ENCODE measurements around the gene CALCR.
"Not testable (repeated sequence)": the region's sequence is repeated elsewhere in the genome, so short reads cannot be mapped to it uniquely, and the experiment has no call there.

The CALCR gene

DNA sequence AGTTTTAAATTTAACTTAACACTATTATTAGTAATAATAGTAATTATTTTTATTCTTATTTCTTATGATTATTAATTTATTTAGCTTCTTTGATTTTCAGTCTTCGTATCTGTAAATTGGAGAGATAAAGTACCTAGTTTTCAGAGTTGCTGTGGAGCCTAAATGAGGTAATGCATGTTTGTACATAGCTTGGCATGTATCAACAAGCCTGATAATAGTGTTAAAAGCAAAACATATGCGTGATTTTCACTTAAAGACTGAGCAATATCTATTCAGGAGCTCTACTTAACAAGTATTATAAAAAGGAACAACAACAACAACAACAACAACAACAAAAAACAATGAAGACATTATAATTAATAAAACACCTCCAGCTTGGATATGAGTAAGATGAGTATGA, 12.4 kb downstream of the CALCR start:
- DNase-seq (ENCODE audit: low read depth in 2 of 2) = no peak

- DNase-seq (ENCODE audit: low read depth in 2 of 2) = no peak
Measured at GRCh38 chr7:93559639-93560491, 14.7 kb downstream of the CALCR start.

- DNase-seq (ENCODE audit: low read depth in 2 of 2) = no peak
Measured at GRCh38 chr7:93558705-93559614, 15.6 kb downstream of the CALCR start.

- no peak for DNase-seq (ENCODE audit: low read depth in 2 of 2)
Measured at GRCh38 chr7:93551931-93552330, 22.6 kb downstream of the CALCR start.

DNA sequence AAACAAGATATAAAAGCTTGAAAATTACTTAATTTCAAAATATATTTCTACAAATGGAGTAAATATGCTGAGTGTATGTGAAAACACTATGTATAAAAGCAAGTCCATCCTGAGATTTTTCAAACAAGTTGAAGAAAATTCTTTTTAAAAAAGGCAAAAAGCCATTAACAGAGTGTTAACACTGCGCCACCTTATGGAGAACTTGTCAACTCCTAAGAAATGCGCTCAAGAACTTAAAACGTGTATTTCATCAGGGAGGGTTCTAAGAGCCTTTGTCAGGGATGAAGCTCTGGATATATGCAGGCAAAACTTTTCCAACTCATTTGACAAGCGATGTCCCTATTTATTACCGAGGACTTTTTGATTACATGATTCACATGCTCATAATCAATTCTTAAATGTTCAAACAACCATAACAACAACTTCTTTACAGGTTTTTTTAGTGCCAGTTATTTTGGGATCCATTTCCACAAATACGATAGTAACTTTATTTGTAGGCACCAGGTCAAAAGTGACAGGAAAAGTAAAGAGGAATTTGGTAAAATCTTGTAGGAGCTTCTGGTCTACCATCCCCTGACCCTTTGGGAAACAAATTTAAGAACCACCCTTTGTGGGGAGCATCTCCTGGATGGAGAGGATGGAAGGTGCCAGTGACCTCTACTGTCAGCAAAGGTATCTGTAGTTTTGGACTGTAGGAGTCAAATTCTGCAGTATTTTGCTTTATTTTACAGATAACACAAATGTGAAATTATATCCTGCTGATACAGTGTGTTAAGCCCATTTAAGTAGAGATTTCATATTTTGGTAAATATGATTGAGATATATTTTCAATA, 23.2 kb downstream of the CALCR start:
- DNase-seq (ENCODE audit: low read depth in 2 of 2) = no peak

- no peak for DNase-seq (ENCODE audit: low read depth in 2 of 2)
Measured at GRCh38 chr7:93547716-93548115, 26.8 kb downstream of the CALCR start.

DNA sequence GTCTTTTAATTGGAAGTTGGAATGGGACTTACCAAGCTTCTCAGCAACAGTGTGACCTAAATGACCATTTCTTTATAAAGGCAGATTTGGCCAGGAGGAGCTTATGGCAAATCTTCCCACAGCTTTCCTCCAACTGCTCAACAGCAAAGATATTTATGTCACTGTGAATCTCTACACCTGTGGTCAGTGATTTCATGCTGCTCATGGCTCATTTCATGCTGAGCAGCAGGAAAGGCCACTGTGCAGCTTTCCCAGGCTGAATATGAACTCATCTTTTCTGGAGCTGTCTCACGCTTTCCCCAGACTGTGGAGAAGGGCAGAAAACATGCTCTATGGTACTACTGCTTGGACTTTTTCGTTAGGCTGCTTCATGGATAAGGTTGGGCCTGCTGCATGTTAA, 29.8 kb downstream of the CALCR start:
- no peak for DNase-seq (ENCODE audit: low read depth in 2 of 2)

DNA sequence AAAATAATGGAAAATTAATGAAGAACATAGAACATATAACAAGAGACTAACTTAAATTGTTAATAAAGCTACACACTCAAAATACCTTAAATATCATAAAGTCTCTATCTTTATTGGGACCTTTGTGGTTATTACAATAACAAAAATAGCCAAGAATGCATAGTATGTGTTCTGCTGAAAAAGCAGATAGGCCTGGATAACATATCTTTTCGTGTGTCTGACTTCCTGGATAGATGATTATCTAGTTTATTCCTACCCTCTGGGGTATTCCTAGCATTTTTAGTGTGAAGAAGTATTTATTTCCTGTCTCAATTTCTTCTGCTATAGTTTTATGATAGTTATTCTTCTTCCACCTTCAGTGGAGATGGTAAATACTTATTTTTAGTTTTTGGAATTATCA, 36.5 kb downstream of the CALCR start:
- no peak for DNase-seq (ENCODE audit: low read depth in 2 of 2)

GRCh38 chr7:93535616-93536015, 38.9 kb downstream of the CALCR start:
- no peak for DNase-seq (ENCODE audit: low read depth in 2 of 2)

GRCh38 chr7:93530701-93531100, 43.8 kb downstream of the CALCR start:
- DNase-seq (ENCODE audit: low read depth in 2 of 2) = no peak

DNA sequence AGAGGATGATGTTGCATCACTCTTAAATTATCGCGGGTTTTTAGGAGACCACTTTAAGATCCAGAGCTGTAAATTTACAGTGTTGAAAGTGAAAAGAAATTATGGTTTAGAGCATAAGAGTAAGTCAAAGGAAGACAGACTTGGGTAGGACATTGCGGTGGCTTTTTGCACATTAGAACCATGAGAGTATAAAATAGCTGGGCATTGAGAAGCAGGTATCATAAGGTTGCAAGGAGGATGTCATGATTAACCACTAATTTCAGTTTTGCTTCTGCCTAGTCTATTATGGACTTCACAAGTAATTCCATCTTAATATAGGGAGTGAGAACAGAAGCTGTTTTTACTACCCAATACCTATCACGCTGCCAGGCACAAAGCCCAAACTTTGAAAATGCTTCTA, 57.7 kb downstream of the CALCR start:
- DNase-seq (ENCODE audit: low read depth in 2 of 2) = no peak

- no peak for DNase-seq (ENCODE audit: low read depth in 2 of 2)
Measured at GRCh38 chr7:93515144-93515543, 59.4 kb downstream of the CALCR start.

DNA sequence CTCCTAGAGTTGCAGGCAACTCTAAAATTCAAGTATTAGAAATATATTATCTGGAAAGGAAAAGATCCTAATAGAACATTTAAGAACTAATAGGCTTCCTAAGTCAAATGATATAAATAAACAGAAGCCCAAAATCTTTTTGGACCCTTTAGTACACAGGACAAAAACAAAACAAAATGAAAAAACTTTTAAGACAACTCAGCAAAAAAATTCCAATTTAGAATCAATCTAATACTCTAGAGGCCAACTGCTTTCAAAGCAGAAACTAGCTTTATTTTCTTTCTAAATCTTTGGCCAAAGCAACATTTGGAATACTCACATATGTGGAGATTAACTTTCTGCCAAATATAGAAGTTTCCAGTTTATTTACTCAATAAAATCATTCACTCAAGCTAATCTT, 65.2 kb downstream of the CALCR start:
- DNase-seq (ENCODE audit: low read depth in 2 of 2) = no peak

DNA sequence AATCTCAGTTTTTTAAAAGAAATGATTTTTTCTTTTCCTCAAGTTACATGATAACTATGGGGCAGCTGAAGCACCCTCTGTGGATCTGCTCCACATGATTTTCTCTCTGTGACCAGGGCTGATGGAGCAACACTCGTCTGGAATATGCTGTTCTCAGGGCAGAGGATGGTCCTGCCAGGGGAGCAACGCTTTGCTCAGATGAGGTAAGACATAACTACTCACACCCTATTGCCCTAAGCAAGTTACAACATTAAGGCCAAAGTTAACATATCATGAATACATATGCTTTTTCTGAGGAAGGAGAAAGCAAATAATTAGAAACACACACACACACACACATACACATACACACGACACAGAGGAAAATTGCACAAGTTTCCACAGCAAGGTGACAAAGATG, 71.4 kb downstream of the CALCR start:
- DNase-seq (ENCODE audit: low read depth in 2 of 2) = no peak

DNA sequence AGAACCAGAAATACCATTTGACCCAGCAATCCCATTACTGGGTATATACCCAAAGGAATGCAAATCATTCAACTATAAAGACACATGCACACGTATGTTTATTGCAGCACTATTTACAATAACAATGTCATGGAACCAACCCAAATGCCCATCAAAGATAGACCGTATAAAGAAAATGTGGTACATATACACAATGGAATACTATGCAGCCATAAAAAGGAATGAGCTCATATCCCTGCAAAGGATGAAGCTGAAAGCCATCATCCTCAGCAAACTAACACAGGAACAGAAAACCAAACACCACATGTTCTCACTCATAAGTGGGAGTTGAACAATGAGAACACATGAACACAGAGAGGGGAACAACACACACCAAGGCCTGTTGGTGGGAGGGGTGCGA, 82.7 kb downstream of the CALCR start:
- not testable (repeated sequence) for DNase-seq (ENCODE audit: low read depth in 2 of 2)

- DNase-seq (ENCODE audit: low read depth in 2 of 2) = no peak
Measured at GRCh38 chr7:93476491-93477344, 97.8 kb downstream of the CALCR start.

GRCh38 chr7:93475811-93476210, 98.7 kb downstream of the CALCR start:
- no peak for DNase-seq (ENCODE audit: low read depth in 2 of 2)

GRCh38 chr7:93471456-93471855, 103.1 kb downstream of the CALCR start:
- no peak for DNase-seq (ENCODE audit: low read depth in 2 of 2)

DNA sequence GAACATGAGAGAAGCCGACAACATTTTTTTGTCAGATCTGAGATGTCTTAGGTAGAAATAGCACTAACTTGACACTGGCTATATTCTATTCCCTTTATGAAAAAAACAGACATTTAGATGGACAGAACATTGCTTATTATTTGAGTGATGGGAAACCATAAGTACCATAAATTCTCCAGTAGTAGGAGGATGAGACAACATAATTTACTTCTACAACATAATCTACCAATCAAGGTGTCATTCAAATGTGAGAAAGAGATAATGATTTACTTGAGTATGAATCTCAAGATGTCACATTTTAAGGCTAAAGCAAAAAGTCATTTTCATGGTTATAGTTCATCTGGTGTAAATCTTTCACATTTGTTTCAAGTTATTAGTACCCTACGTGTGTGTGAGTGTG, 110.8 kb downstream of the CALCR start:
- no peak for DNase-seq (ENCODE audit: low read depth in 2 of 2)

- no peak for DNase-seq (ENCODE audit: low read depth in 2 of 2)
Measured at GRCh38 chr7:93461350-93461749, 113.2 kb downstream of the CALCR start.

- no peak for DNase-seq (ENCODE audit: low read depth in 2 of 2)
Measured at GRCh38 chr7:93453262-93453661, 121.3 kb downstream of the CALCR start.

Data from stimulated activated CD8-positive, alpha-beta memory T cell treated with anti-CD3 and anti-CD28 coated beads, Interleukin-2, amount 100 ng/mL, for 1 hour (primary cell).